PFSK-1 (cell line): Measurements from ENCODE around the gene PRKN.

ENCODE experiments used
- FOXP2 ChIP-seq: optimal IDR thresholded peaks from 2 replicates; pipeline ENCODE3; 2011; ENCODE audit warnings: borderline replicate concordance, control low read depth, inconsistent platforms; ENCODE audit not compliant: insufficient read depth; ENCODE audit errors: extremely low read length, extremely low read depth
- POLR2AphosphoS5 ChIP-seq: IDR thresholded peaks from 2 replicates; pipeline ENCODE4 v1.6.1; 2012; ENCODE audit warnings: low read depth, mild to moderate bottlenecking, control low read depth, low read length, moderate library complexity
- SIN3A ChIP-seq: IDR thresholded peaks from 2 replicates; pipeline ENCODE4 v1.6.1; 2012; ENCODE audit warnings: mild to moderate bottlenecking, low read length, moderate library complexity, borderline replicate concordance; ENCODE audit not compliant: insufficient read depth
- TAF1 ChIP-seq: IDR thresholded peaks from 2 replicates; pipeline ENCODE4 v1.6.1; 2012; ENCODE audit warnings: low read length, control low read depth, borderline replicate concordance; ENCODE audit not compliant: insufficient read depth

GRCh38 chr6:161408041-161408440 lies 1319.5 kb downstream of the PRKN start:
- TF ChIP-seq SIN3A (no peak), TAF1 (no peak), POLR2AphosphoS5 (no peak), FOXP2 (no peak)
